NB4 (cell line): Measurements from ENCODE around the gene GUCY2D.

ENCODE experiments used
- DNase-seq: peaks from one replicate; pipeline ENCODE4 v3.0.0; 2010; ENCODE audit warnings: low read depth
- H3K4me3 ChIP-seq: one replicate; pipeline ENCODE4 v1.5.1; 2011; ENCODE audit warnings: mild to moderate bottlenecking, low read depth, low read length, moderate library complexity
- CTCF ChIP-seq: IDR thresholded peaks from one replicate; pipeline ENCODE4 v1.5.1; 2012; ENCODE audit warnings: low read depth, low read length
- MAX ChIP-seq: IDR thresholded peaks from 2 replicates; pipeline ENCODE4 v1.6.1; 2011; ENCODE audit warnings: low read depth, low read length
- MYC ChIP-seq: IDR thresholded peaks from 2 replicates; pipeline ENCODE4 v1.6.1; 2011; ENCODE audit warnings: low read depth, low read length
- POLR2A ChIP-seq: IDR thresholded peaks from 2 replicates; pipeline ENCODE4 v1.6.1; 2011; ENCODE audit warnings: mild to moderate bottlenecking; ENCODE audit not compliant: insufficient read length; ENCODE audit errors: extremely low read depth

Gene GUCY2D

GRCh38 chr17:8069587-8069860 lies 67.1 kb downstream of the GUCY2D start:
- no peak overlapping the region for H3K4me3 ChIP-seq
- TF ChIP-seq MAX (no peak), POLR2A (no peak), MYC (no peak), CTCF (no peak)
- DNase-seq, result no peak
